CD4-positive, alpha-beta T cell (primary cell): ENCODE results near the gene IFT27. TPM values are rescaled to one million over a fixed set of nuclear protein-coding genes. Genes with fewer than 3 reads are reported as not detected.

ENCODE experiments used
- ATAC-seq: fragments of 200-7000 bp; cut with Tn5 transposase; one replicate; pipeline ENCODE4 v1.10.0; 2022; ENCODE audit warnings: mild to moderate bottlenecking; ENCODE audit not compliant: poor library complexity
- CTCF ChIA-PET: fragments of 350-600 bp; sonication (Branson Sonifier 250); formaldehyde crosslinking; loops from one replicate; lab custom pipeline; 2021; ENCODE audit warnings: antibody characterized with exemption, inconsistent platforms; lab: Charles Lee
- POLR2A ChIA-PET: fragments of 350-600 bp; sonication (Branson Sonifier 250); formaldehyde crosslinking; loops from one replicate; lab custom pipeline; 2021; ENCODE audit warnings: antibody characterized with exemption, inconsistent platforms; lab: Charles Lee
- DNase-seq, 14 experiments: peaks; one replicate each; pipeline ENCODE4 v3.0.0-alpha.2; 2013 to 2020; ENCODE audit warnings: mixed read lengths in 2 of 14
- H3K27ac ChIP-seq, 2 donors: one replicate each; pipeline versions ENCODE4 v1.5.1 to v1.7.0; 2013; ENCODE audit warnings: low read length in 2 of 2, low read depth in 1 of 2, mild to moderate bottlenecking in 1 of 2
- H3K27me3 ChIP-seq, 2 experiments: 1 replicate in 1 of 2; 2 replicates in 1 of 2; pipeline versions ENCODE4 v1.6.1 to v1.7.0; 2013; ENCODE audit warnings: low read length in 2 of 2, control low read depth in 1 of 2, mild to moderate bottlenecking in 1 of 2, moderate library complexity in 1 of 2; ENCODE audit not compliant: insufficient read depth in 2 of 2, control insufficient read depth in 1 of 2
- H3K36me3 ChIP-seq: one replicate; pipeline ENCODE4 v1.6.1; 2013; ENCODE audit warnings: low read length, control low read depth; ENCODE audit not compliant: insufficient read depth
- H3K4me1 ChIP-seq: one replicate; pipeline ENCODE4 v1.6.1; 2013; ENCODE audit warnings: low read length, control low read depth; ENCODE audit not compliant: insufficient read depth
- H3K4me3 ChIP-seq: one replicate; pipeline ENCODE4 v1.5.1; 2013; ENCODE audit warnings: mild to moderate bottlenecking, low read length, moderate library complexity
- H3K9me3 ChIP-seq, 2 experiments: 1 replicate in 1 of 2; 2 replicates in 1 of 2; pipeline versions ENCODE4 v1.6.1 to v1.7.0; 2013; ENCODE audit warnings: low read length in 2 of 2, mild to moderate bottlenecking in 2 of 2, control low read depth in 1 of 2, moderate library complexity in 1 of 2; ENCODE audit not compliant: control insufficient read depth in 1 of 2, insufficient read depth in 1 of 2
- H3K27ac Mint-ChIP-seq: one replicate; pipeline ENCODE4 v1.8.0; 2020; ENCODE audit warnings: mixed read lengths
- H3K27me3 Mint-ChIP-seq: one replicate; pipeline ENCODE4 v1.8.0; 2021; ENCODE audit warnings: mixed read lengths
- H3K36me3 Mint-ChIP-seq: one replicate; pipeline ENCODE4 v1.8.0; 2021; ENCODE audit warnings: low read depth, mixed read lengths
- H3K4me1 Mint-ChIP-seq: one replicate; pipeline ENCODE4 v1.8.0; 2021; ENCODE audit warnings: low read depth, mixed read lengths
- H3K4me3 Mint-ChIP-seq: one replicate; pipeline ENCODE4 v1.8.0; 2020; ENCODE audit warnings: mild to moderate bottlenecking, mixed read lengths
- H3K9me3 Mint-ChIP-seq: one replicate; pipeline ENCODE4 v1.8.0; 2020; ENCODE audit warnings: mixed read lengths
- CTCF ChIP-seq: fragments of 200-600 bp; IDR thresholded peaks from one replicate; pipeline ENCODE4 v1.8.0; 2022; ENCODE audit warnings: antibody characterized with exemption, mild to moderate bottlenecking
- intact Hi-C, 2 experiments: fragments of 100-400 bp; cut with DNase I in 1 of 2; cut with micrococcal nuclease in 1 of 2; formaldehyde crosslinking; loops; one replicate each; pipeline versions ENCODE4 v1.15.1 to v1.9.0; 2023 to 2025; cut with DNase I, micrococcal nuclease
- total RNA-seq, 174 experiments: library from RNA in 2 of 174; stranded (reverse) in 2 of 174; gene quantifications; one replicate each; pipeline ENCODE4 v1.2.3 and lab custom pipeline; 2021 to 2026

IFT27 gene
- total RNA-seq, 2 experiments from 2014 or later = 10.2 to 10.9 TPM

GRCh38 chr22:36822581-36822980 is 46.7 kb upstream of the IFT27 start:
- ATAC-seq (no peak), DNase-seq (no peak)
- Histone ChIP-seq H3K27ac (no peak overlapping the region), H3K9me3 (peaks cover 0 to 7% of the 10 kb centered on the region in 2 experiments), H3K27me3 (peaks cover 14 to 20% of the 10 kb centered on the region in 2 experiments), H3K4me1 (no peaks in the 10 kb centered on the region), H3K36me3 (no peaks in the 10 kb centered on the region), H3K4me3 (no peak overlapping the region)
- ChIA-PET CTCF (no interaction called here), POLR2A (no interaction called here)
- no peaks in the 10 kb centered on the region for H3K9me3 Mint-ChIP-seq
- intact Hi-C loops = no loop called here
- H3K27me3 Mint-ChIP-seq = peaks cover 57% of the 10 kb centered on the region
- no peak overlapping the region for H3K4me3 Mint-ChIP-seq
- no peak for TF ChIP-seq CTCF
- no peak overlapping the region for H3K27ac Mint-ChIP-seq
- H3K4me1 Mint-ChIP-seq = peaks cover 3% of the 10 kb centered on the region
- no peaks in the 10 kb centered on the region for H3K36me3 Mint-ChIP-seq

GRCh38 chr22:36819112-36819511 is 43.2 kb upstream of the IFT27 start:
- peaks cover 75% of the 10 kb centered on the region for H3K27me3 Mint-ChIP-seq
- H3K4me1 Mint-ChIP-seq = peaks cover 7% of the 10 kb centered on the region
- no peaks in the 10 kb centered on the region for H3K9me3 Mint-ChIP-seq
- no peaks in the 10 kb centered on the region for H3K36me3 ChIP-seq
- no peak overlapping the region for H3K27ac Mint-ChIP-seq
- no peak for TF ChIP-seq CTCF
- peaks cover 37 to 55% of the 10 kb centered on the region in 2 experiments for H3K27me3 ChIP-seq
- CTCF ChIA-PET = no interaction called here
- POLR2A ChIA-PET = no interaction called here
- peaks cover 0 to 7% of the 10 kb centered on the region in 2 experiments for H3K9me3 ChIP-seq
- ATAC-seq (no peak), DNase-seq (no peak)
- H3K27ac ChIP-seq = no peak overlapping the region
- no peak overlapping the region for H3K4me3 Mint-ChIP-seq
- intact Hi-C loops = no loop called here
- peaks cover 12% of the 10 kb centered on the region for H3K4me1 ChIP-seq
- H3K4me3 ChIP-seq = no peak overlapping the region
- H3K36me3 Mint-ChIP-seq = no peaks in the 10 kb centered on the region

DNA sequence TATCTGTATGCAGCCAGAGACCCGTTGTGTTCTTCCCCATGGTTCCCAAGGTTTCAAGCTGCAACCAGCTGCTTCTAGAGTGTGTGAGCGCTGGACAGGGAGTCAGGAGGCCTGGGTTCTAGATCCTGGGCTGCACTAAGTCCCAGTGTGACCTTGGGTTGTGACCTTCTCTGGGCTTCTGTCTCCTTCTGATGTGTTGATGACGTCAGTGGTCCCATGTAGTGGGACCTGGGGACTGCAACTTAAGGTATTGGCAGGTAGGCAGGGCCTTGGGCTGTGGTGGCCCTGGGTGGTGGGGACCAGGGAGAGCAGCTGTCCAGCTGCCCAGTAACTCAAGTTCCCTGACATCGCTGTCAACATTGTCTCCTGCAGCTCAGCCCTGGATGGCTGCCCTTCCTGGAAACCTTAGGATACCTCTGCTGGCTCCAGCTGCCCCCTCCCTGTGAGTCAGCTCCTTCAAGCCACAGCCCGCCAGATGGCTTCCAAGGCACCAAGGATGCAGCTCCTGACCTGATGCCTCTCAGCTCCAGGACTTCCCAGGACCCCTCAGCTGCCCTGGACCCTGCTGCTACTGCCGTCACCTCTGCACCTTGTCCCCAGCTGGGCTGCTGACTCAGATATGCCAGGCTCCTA is 42.2 kb upstream of the IFT27 start:
- POLR2A ChIA-PET = no interaction called here

More for the DNA sequence above, 42.2 kb upstream of the IFT27 start:
- ATAC-seq (no peak), DNase-seq (no peak)
- Histone ChIP-seq H3K4me1 (peaks cover 12% of the 10 kb centered on the region), H3K4me3 (no peak overlapping the region), H3K36me3 (no peaks in the 10 kb centered on the region), H3K9me3 (peaks cover 0 to 7% of the 10 kb centered on the region in 2 experiments), H3K27ac (no peak overlapping the region), H3K27me3 (peaks cover 37 to 62% of the 10 kb centered on the region in 2 experiments)
- no peak for TF ChIP-seq CTCF
- Mint-ChIP-seq H3K36me3 (no peaks in the 10 kb centered on the region), H3K27me3 (peaks cover 82% of the 10 kb centered on the region), H3K27ac (no peak overlapping the region), H3K9me3 (no peaks in the 10 kb centered on the region), H3K4me1 (peaks cover 7% of the 10 kb centered on the region), H3K4me3 (no peak overlapping the region)
- CTCF ChIA-PET = no interaction called here
- intact Hi-C loops = no loop called here
